Lung (tissue), 12 donors: ENCODE results near the gene FOXD1. TPM values are rescaled to one million over a fixed set of nuclear protein-coding genes. Genes with fewer than 3 reads are reported as not detected.

ENCODE experiments used
- ATAC-seq: fragments of 200-7000 bp; cut with Tn5 transposase; one replicate; pipeline ENCODE4 v1.9.1; 2020; ENCODE audit warnings: moderate number of reproducible peaks; ENCODE audit not compliant: insufficient read depth, low FRiP score
- DNase-seq, 3 donors: peaks; one replicate each; pipeline ENCODE4 v3.0.0-alpha.2; 2013 to 2017
- H3K27ac ChIP-seq, 2 donors: one replicate each; pipeline ENCODE4 v1.5.1; 2013; ENCODE audit warnings: mild to moderate bottlenecking in 2 of 2, moderate library complexity in 2 of 2, control low read depth in 1 of 2, inconsistent platforms in 1 of 2, low read depth in 1 of 2, low read length in 1 of 2
- H3K27me3 ChIP-seq, 3 donors: one replicate each; pipeline ENCODE4 v1.5.1; 2013; ENCODE audit warnings: low read length in 2 of 3; ENCODE audit not compliant: control insufficient read depth in 3 of 3, insufficient read depth in 3 of 3
- H3K36me3 ChIP-seq, 4 donors: one replicate each; pipeline ENCODE4 v1.5.1; 2013; ENCODE audit warnings: low read length in 4 of 4, mild to moderate bottlenecking in 1 of 4, moderate library complexity in 1 of 4; ENCODE audit not compliant: control insufficient read depth in 4 of 4, insufficient read depth in 4 of 4
- H3K4me1 ChIP-seq, 5 donors: one replicate each; pipeline ENCODE4 v1.5.1; 2013; ENCODE audit warnings: low read length in 5 of 5, mild to moderate bottlenecking in 2 of 5, moderate library complexity in 1 of 5; ENCODE audit not compliant: control insufficient read depth in 5 of 5, insufficient read depth in 5 of 5
- H3K4me3 ChIP-seq: one replicate; pipeline ENCODE4 v1.5.1; 2013; ENCODE audit warnings: mild to moderate bottlenecking, control low read depth, moderate library complexity
- H3K9ac ChIP-seq, 2 donors: one replicate each; pipeline ENCODE4 v1.5.1; 2013; ENCODE audit warnings: low read length in 2 of 2, control low read depth in 1 of 2; ENCODE audit not compliant: insufficient read depth in 1 of 2
- H3K9me3 ChIP-seq, 4 donors: one replicate each; pipeline ENCODE4 v1.5.1; 2013; ENCODE audit warnings: low read length in 3 of 4, mild to moderate bottlenecking in 1 of 4, moderate library complexity in 1 of 4; ENCODE audit not compliant: control insufficient read depth in 4 of 4, insufficient read depth in 3 of 4
- WGBS, 2 donors: extraction: QIAGEN DNeasy Blood & Tissue Kit; methylation state at CpG; one replicate each; pipeline ENCODE4 v1.1.7; 2013; 5-methylcytosine and 5-hydroxymethylcytosine counted together
- polyA plus RNA-seq, 2 donors: library from polyadenylated mRNA; stranded (reverse); fragments of 200-250 nt; gene quantifications; one replicate each; pipeline ENCODE4 v1.2.1, GENCODE V29; 2013
- total RNA-seq, 2 donors: library from RNA; depleted of rRNA in 1 of 2; stranded (reverse); fragments of >200 nt in 1 of 2; gene quantifications; one replicate each; pipeline ENCODE4 v1.2.1, GENCODE V29; 2014 to 2021
- TF ChIP-seq, protein P1 (sequence below): IDR thresholded peaks from 2 replicates; pipeline ENCODE4 v1.5.1; 2012; ENCODE audit warnings: mild to moderate bottlenecking; ENCODE audit errors: control extremely low read depth, extremely low read depth
- donor health status: control.
- donor health status: control.
- donor health status: Bipolar disorder and iron deficiency.
- donor health status: healthy.
- donor health status: DM: yes; HTN: yes; CAD: no.

The FOXD1 gene
- total and polyA plus RNA-seq, 4 donors, result 0.20 to 0.46 (median 0.29) TPM

- H3K4me1 ChIP-seq, result peaks cover 0 to 13% (median 4%) of the 10 kb centered on the region in 5 donors
- H3K9me3 ChIP-seq, result peaks cover 0 to 15% (median 0%) of the 10 kb centered on the region in 4 donors
- ATAC-seq (no peak), DNase-seq (no peak)
- no peaks in the 10 kb centered on the region for H3K36me3 ChIP-seq
- TF ChIP-seq, protein P1, sequence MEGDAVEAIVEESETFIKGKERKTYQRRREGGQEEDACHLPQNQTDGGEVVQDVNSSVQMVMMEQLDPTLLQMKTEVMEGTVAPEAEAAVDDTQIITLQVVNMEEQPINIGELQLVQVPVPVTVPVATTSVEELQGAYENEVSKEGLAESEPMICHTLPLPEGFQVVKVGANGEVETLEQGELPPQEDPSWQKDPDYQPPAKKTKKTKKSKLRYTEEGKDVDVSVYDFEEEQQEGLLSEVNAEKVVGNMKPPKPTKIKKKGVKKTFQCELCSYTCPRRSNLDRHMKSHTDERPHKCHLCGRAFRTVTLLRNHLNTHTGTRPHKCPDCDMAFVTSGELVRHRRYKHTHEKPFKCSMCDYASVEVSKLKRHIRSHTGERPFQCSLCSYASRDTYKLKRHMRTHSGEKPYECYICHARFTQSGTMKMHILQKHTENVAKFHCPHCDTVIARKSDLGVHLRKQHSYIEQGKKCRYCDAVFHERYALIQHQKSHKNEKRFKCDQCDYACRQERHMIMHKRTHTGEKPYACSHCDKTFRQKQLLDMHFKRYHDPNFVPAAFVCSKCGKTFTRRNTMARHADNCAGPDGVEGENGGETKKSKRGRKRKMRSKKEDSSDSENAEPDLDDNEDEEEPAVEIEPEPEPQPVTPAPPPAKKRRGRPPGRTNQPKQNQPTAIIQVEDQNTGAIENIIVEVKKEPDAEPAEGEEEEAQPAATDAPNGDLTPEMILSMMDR, result no peak
- H3K27ac ChIP-seq, result no peak overlapping the region
- peaks cover 26 to 91% (median 87%) of the 10 kb centered on the region in 3 donors for H3K27me3 ChIP-seq
- H3K9ac ChIP-seq, result no peak overlapping the region
- no peak overlapping the region for H3K4me3 ChIP-seq
Measured at GRCh38 chr5:73441378-73441777, 7.2 kb downstream of the FOXD1 start.

- Histone ChIP-seq H3K9me3 (peaks cover 0 to 15% (median 0%) of the 10 kb centered on the region in 4 donors), H3K4me3 (no peak overlapping the region), H3K4me1 (peaks cover 0 to 13% (median 4%) of the 10 kb centered on the region in 5 donors), H3K27me3 (peaks cover 31 to 91% (median 87%) of the 10 kb centered on the region in 3 donors), H3K27ac (no peak overlapping the region), H3K36me3 (no peaks in the 10 kb centered on the region), H3K9ac (no peak overlapping the region)
- DNase-seq, result no peak
- TF ChIP-seq, protein P1, result no peak
- ATAC-seq, result no peak
- 28 to 59% methylated on average over 1 of the region's 1 CpG for WGBS, 2 donors
Measured at GRCh38 chr5:73440262-73440661, 8.3 kb downstream of the FOXD1 start.

- TF ChIP-seq, protein P1, result no peak
- H3K4me3 ChIP-seq, result no peak overlapping the region
- H3K27me3 ChIP-seq, result peaks cover 31 to 90% (median 87%) of the 10 kb centered on the region in 3 donors
- no peak overlapping the region for H3K27ac ChIP-seq
- WGBS, 2 donors, result 9 to 16% methylated on average over 5 of the region's 5 CpGs
- no peak overlapping the region for H3K9ac ChIP-seq
- H3K4me1 ChIP-seq, result peaks cover 0 to 13% (median 4%) of the 10 kb centered on the region in 5 donors
- H3K9me3 ChIP-seq, result peaks cover 0 to 10% (median 0%) of the 10 kb centered on the region in 4 donors
- ATAC-seq (no peak), DNase-seq (peak in 1 of 3 donors; percentile 13)
- no peaks in the 10 kb centered on the region for H3K36me3 ChIP-seq
Measured at GRCh38 chr5:73438645-73439470, 9.7 kb downstream of the FOXD1 start.
